HG03159 (cell line): ENCODE data around the gene MGMT.

ENCODE experiments used
- ATAC-seq: cut with Tn5 transposase; IDR thresholded peaks from one replicate; pipeline ENCODE4 v1.9.1; 2021; ENCODE audit warnings: mild to moderate bottlenecking, moderate library complexity; ENCODE audit not compliant: unreplicated experiment

Gene MGMT

GRCh38 chr10:129517680-129518057 is 50.6 kb downstream of the MGMT start:
- ATAC-seq: no peak

DNA sequence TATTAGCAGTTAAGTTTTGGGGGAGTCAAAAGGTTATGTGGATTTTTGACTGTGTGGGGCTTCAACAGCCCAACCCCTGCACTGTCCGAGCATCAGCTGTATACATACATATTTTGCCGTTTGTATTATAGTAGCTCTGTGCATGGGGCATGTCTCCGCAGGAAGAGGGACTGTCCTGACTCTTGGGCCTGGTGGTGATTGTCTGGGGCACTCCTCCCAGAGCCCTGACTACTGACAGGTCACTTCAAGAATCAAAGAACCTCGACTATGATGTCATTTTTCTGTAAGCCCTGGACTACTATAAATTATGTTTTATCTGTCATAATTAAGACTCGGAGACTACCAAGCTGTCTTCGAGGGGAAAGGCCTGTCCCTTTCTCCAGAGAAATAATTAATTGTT is 51.8 kb downstream of the MGMT start:
- no peak for ATAC-seq

DNA sequence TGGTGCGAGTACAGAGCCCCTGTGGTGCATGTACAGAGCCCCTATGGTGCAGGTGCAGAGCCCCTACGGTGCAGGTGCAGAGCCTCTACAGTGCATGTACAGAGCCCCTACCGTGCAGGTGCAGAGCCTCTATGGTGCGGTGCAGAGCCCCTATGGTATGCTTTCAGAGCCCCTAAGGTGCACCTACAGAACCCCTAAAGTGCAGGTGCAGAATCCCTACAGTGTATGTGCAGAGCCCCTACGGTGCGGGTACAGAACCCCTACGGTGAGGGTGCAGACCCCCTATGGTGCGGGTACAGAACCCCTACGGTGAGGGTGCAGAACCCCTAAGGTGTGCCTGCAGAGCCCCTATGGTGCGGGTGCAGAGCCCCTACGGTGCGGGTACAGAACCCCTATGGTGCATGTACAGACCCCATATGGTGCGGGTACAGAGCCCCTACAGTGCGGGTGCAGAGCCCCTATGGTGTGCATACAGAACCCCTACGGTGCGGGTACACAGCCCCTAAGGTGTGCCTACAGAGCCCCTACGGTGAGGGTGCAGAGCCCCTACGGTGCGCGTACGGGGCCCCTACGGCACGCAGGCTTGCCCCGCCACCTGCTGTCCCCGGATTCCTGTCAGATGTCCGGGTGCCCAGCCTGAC is 53.5 kb downstream of the MGMT start:
- ATAC-seq: no peak

GRCh38 chr10:129521161-129522025 is 54.4 kb downstream of the MGMT start:
- no peak for ATAC-seq

GRCh38 chr10:129522041-129522585 is 55.1 kb downstream of the MGMT start:
- ATAC-seq: no peak

GRCh38 chr10:129523031-129523722 is 56.1 kb downstream of the MGMT start:
- no peak for ATAC-seq

- no peak for ATAC-seq
These were observed 56.8 kb downstream of the MGMT start for GRCh38 chr10:129523723-129524316.

- no peak for ATAC-seq
These were observed 57.9 kb downstream of the MGMT start for GRCh38 chr10:129524936-129525335.

GRCh38 chr10:129525401-129525801 is 58.4 kb downstream of the MGMT start:
- ATAC-seq: no peak

GRCh38 chr10:129526943-129527342 is 59.9 kb downstream of the MGMT start:
- ATAC-seq: no peak

- ATAC-seq: no peak
These were observed 61.4 kb downstream of the MGMT start for GRCh38 chr10:129528376-129528978.

GRCh38 chr10:129530581-129530980 is 63.5 kb downstream of the MGMT start:
- ATAC-seq: no peak

GRCh38 chr10:129531195-129531968 is 64.3 kb downstream of the MGMT start:
- no peak for ATAC-seq

GRCh38 chr10:129531969-129532660 is 65.1 kb downstream of the MGMT start:
- no peak for ATAC-seq

GRCh38 chr10:129532838-129533237 is 65.8 kb downstream of the MGMT start:
- ATAC-seq: no peak

- no peak for ATAC-seq
These were observed 66.2 kb downstream of the MGMT start for GRCh38 chr10:129533281-129533680.

- no peak for ATAC-seq
These were observed 67.8 kb downstream of the MGMT start for GRCh38 chr10:129534826-129535225.

DNA sequence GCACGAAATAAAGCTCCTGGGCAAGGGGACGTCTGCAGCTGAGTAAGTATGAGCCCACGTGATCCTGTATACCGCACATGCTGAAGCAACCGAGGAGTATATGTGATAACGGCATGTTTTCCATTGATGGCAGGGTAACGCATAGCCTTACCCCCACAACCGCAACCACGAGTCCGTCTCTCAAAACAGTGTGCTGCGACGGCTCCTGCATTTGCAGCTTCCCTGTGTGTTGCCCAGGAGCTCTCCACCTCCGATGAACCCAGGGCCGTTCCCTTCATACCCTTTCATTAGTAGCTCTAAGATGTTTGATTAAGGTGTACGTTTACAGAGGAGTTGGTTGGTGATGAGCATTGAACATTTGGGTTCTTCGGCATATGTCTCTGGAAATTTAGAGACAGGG is 69.3 kb downstream of the MGMT start:
- no peak for ATAC-seq

GRCh38 chr10:129537151-129537550 is 70.1 kb downstream of the MGMT start:
- no peak for ATAC-seq
